Coronary artery (tissue), 2 donors: ENCODE data around the gene ANKRD13D.
A peak's percentile ranks its signal among the peaks of the same experiment; 100 is the strongest.

Source experiments
- DNase-seq: peaks from one replicate; pipeline ENCODE4 v3.0.0-alpha.2; 2017; ENCODE audit warnings: low spot score
- H3K27ac ChIP-seq, 2 donors: fragments of 200-600 bp; sonication (generic); one replicate each; pipeline ENCODE4 v1.5.1; 2016 to 2019
- H3K4me3 ChIP-seq: fragments of 200-600 bp; sonication (generic); 2 replicates; pipeline ENCODE4 v1.5.1; 2016; ENCODE audit warnings: mild to moderate bottlenecking, moderate library complexity
- TF ChIP-seq, protein P1 (sequence below): fragments of 200-600 bp; sonication (generic); IDR thresholded peaks from one replicate; pipeline ENCODE4 v1.5.1; 2019; ENCODE audit warnings: antibody characterized with exemption

The ANKRD13D gene

GRCh38 chr11:67270256-67271204 is 18.6 kb upstream of the ANKRD13D start:
- TF ChIP-seq, protein P1, sequence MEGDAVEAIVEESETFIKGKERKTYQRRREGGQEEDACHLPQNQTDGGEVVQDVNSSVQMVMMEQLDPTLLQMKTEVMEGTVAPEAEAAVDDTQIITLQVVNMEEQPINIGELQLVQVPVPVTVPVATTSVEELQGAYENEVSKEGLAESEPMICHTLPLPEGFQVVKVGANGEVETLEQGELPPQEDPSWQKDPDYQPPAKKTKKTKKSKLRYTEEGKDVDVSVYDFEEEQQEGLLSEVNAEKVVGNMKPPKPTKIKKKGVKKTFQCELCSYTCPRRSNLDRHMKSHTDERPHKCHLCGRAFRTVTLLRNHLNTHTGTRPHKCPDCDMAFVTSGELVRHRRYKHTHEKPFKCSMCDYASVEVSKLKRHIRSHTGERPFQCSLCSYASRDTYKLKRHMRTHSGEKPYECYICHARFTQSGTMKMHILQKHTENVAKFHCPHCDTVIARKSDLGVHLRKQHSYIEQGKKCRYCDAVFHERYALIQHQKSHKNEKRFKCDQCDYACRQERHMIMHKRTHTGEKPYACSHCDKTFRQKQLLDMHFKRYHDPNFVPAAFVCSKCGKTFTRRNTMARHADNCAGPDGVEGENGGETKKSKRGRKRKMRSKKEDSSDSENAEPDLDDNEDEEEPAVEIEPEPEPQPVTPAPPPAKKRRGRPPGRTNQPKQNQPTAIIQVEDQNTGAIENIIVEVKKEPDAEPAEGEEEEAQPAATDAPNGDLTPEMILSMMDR: no peak
- DNase-seq: no peak
- Histone ChIP-seq H3K4me3 (peak overlapping the region; percentile 98), H3K27ac (peak overlapping the region; percentile 63 to 91)

GRCh38 chr11:67271205-67271540 is 17.9 kb upstream of the ANKRD13D start:
- Histone ChIP-seq H3K4me3 (peak overlapping the region; percentile 98), H3K27ac (peak overlapping the region in 1 of 2 donors; percentile 91)
- no peak for DNase-seq
- TF ChIP-seq, protein P1: no peak

GRCh38 chr11:67271541-67272284 is 17.4 kb upstream of the ANKRD13D start:
- Histone ChIP-seq H3K27ac (peak overlapping the region; percentile 59 to 91), H3K4me3 (peak overlapping the region; percentile 98)
- TF ChIP-seq, protein P1: no peak
- DNase-seq: peak; percentile 80

GRCh38 chr11:67272327-67273259 is 16.5 kb upstream of the ANKRD13D start:
- Histone ChIP-seq H3K27ac (peak overlapping the region; percentile 59 to 91), H3K4me3 (peak overlapping the region; percentile 98)
- DNase-seq: no peak
- TF ChIP-seq, protein P1: no peak

GRCh38 chr11:67273260-67273990 is 15.7 kb upstream of the ANKRD13D start:
- TF ChIP-seq, protein P1: no peak
- no peak for DNase-seq
- peak overlapping the region; percentile 98 for H3K4me3 ChIP-seq
- H3K27ac ChIP-seq: peak overlapping the region; percentile 59 to 91
